ENCODE measurements around the gene FOCAD.

DNA sequence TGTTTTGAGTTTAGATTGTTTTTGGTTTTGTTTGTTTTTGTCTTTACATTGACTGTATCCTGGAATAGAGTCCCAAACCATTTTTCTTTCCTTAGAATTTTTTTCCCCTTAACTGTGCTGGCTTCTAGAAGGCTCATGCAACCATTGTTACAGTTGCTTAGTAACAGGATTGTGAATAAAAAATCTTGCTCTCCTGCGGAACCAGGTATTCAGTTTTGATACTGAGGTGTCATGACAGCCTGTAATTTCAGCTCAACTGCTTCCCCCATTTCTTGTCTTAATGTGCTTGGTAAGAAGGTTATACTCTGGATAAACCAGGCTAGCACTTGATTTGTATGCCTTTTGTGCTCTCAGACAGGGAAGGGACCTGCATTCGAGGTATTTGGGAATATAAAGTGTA lies 42.1 kb downstream of the FOCAD start:
- TF ChIP-seq ASH2L (IDR thresholded peaks at IDR 0.05; ENCODE audit: low read length) = no peak
- TF ChIP-seq CHD1 (IDR thresholded peaks at IDR 0.05; ENCODE audit: low read depth, low read length) = no peak
- TF ChIP-seq EGR1 (IDR thresholded peaks at IDR 0.05; ENCODE audit: borderline replicate concordance, low read depth, low read length) = no peak
- TF ChIP-seq, protein P1, sequence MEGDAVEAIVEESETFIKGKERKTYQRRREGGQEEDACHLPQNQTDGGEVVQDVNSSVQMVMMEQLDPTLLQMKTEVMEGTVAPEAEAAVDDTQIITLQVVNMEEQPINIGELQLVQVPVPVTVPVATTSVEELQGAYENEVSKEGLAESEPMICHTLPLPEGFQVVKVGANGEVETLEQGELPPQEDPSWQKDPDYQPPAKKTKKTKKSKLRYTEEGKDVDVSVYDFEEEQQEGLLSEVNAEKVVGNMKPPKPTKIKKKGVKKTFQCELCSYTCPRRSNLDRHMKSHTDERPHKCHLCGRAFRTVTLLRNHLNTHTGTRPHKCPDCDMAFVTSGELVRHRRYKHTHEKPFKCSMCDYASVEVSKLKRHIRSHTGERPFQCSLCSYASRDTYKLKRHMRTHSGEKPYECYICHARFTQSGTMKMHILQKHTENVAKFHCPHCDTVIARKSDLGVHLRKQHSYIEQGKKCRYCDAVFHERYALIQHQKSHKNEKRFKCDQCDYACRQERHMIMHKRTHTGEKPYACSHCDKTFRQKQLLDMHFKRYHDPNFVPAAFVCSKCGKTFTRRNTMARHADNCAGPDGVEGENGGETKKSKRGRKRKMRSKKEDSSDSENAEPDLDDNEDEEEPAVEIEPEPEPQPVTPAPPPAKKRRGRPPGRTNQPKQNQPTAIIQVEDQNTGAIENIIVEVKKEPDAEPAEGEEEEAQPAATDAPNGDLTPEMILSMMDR (IDR thresholded peaks at IDR 0.05; ENCODE audit: control extremely low read depth in 1 of 3, insufficient read depth in 1 of 3, low read depth in 1 of 3, low read length in 3 of 3) = no peak
- TF ChIP-seq, protein P2, sequence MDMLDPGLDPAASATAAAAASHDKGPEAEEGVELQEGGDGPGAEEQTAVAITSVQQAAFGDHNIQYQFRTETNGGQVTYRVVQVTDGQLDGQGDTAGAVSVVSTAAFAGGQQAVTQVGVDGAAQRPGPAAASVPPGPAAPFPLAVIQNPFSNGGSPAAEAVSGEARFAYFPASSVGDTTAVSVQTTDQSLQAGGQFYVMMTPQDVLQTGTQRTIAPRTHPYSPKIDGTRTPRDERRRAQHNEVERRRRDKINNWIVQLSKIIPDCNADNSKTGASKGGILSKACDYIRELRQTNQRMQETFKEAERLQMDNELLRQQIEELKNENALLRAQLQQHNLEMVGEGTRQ (IDR thresholded peaks at IDR 0.05; ENCODE audit: low read length) = no peak
- TF ChIP-seq POLR2AphosphoS5 (IDR thresholded peaks at IDR 0.05; ENCODE audit: low read depth, low read length) = no peak
- TF ChIP-seq POLR2A (IDR thresholded peaks at IDR 0.05; ENCODE audit: control extremely low read depth in 1 of 2, low read depth in 2 of 2, low read length in 2 of 2) = no peak
- no peak for TF ChIP-seq RNF2 (IDR thresholded peaks at IDR 0.05; ENCODE audit: borderline replicate concordance, low read depth, low read length, missing control alignments, poor library complexity, severe bottlenecking)
- TF ChIP-seq CEBPB (IDR thresholded peaks at IDR 0.05; ENCODE audit: low read depth, low read length) = no peak
- TF ChIP-seq JUN (IDR thresholded peaks at IDR 0.05; ENCODE audit: low read depth, low read length) = no peak
- no peak for TF ChIP-seq TAF1 (IDR thresholded peaks at IDR 0.05; ENCODE audit: low read depth, low read length)
- TF ChIP-seq, protein P3, sequence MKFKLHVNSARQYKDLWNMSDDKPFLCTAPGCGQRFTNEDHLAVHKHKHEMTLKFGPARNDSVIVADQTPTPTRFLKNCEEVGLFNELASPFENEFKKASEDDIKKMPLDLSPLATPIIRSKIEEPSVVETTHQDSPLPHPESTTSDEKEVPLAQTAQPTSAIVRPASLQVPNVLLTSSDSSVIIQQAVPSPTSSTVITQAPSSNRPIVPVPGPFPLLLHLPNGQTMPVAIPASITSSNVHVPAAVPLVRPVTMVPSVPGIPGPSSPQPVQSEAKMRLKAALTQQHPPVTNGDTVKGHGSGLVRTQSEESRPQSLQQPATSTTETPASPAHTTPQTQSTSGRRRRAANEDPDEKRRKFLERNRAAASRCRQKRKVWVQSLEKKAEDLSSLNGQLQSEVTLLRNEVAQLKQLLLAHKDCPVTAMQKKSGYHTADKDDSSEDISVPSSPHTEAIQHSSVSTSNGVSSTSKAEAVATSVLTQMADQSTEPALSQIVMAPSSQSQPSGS (IDR thresholded peaks at IDR 0.05; ENCODE audit: low read length) = no peak
- TF ChIP-seq NRF1 (IDR thresholded peaks at IDR 0.05; ENCODE audit: low read depth, low read length) = no peak
- TF ChIP-seq HDAC2 (IDR thresholded peaks at IDR 0.05; ENCODE audit: borderline replicate concordance in 1 of 2, low read depth in 2 of 2, low read length in 2 of 2) = no peak

Measured in H1 (cell line).